Activated CD4-positive, alpha-beta memory T cell treated with anti-CD3 and anti-CD28 coated beads for 36 hours (primary cell): ENCODE data around the gene SFTPD. TPM values are rescaled to one million over a fixed set of nuclear protein-coding genes. Genes with fewer than 3 reads are reported as not detected.
A peak's percentile ranks its signal among the peaks of the same experiment; 100 is the strongest.
"Not testable (repeated sequence)": the region's sequence is repeated elsewhere in the genome, so short reads cannot be mapped to it uniquely, and the experiment has no call there.

Experiments used
- CTCF ChIA-PET: fragments of 350-600 bp; sonication (Branson Sonifier 250); formaldehyde crosslinking; loops from one replicate; lab custom pipeline; 2021; ENCODE audit warnings: antibody characterized with exemption, inconsistent platforms; lab: Charles Lee
- POLR2A ChIA-PET: fragments of 350-600 bp; sonication (Branson Sonifier 250); formaldehyde crosslinking; loops from one replicate; lab custom pipeline; 2021; ENCODE audit warnings: antibody characterized with exemption; lab: Charles Lee
- DNase-seq: peaks from one replicate; pipeline ENCODE4 v3.0.0-alpha.2; 2020
- H3K27ac Mint-ChIP-seq: one replicate; pipeline ENCODE4 v1.8.0; 2021; ENCODE audit warnings: mixed read lengths
- H3K27me3 Mint-ChIP-seq: one replicate; pipeline ENCODE4 v1.8.0; 2021; ENCODE audit warnings: mixed read lengths
- H3K36me3 Mint-ChIP-seq: one replicate; pipeline ENCODE4 v1.8.0; 2021; ENCODE audit warnings: mixed read lengths
- H3K4me1 Mint-ChIP-seq: one replicate; pipeline ENCODE4 v1.8.0; 2021; ENCODE audit warnings: low read depth, mixed read lengths
- H3K4me3 Mint-ChIP-seq: one replicate; pipeline ENCODE4 v1.8.0; 2021; ENCODE audit warnings: mild to moderate bottlenecking, mixed read lengths
- H3K9me3 Mint-ChIP-seq: one replicate; pipeline ENCODE4 v1.8.0; 2021; ENCODE audit warnings: mixed read lengths
- intact Hi-C: fragments of 100-400 bp; cut with micrococcal nuclease; formaldehyde crosslinking; loops from one replicate; pipeline ENCODE4 v1.15.1; 2023
- total RNA-seq, 2 experiments: library from RNA; stranded (reverse); gene quantifications; one replicate each; pipeline ENCODE4 v1.2.3, GENCODE V29; 2021

Gene SFTPD
- total RNA-seq, 2 experiments from 2014 or later, result 0.33 TPM; not detected in 1

DNA sequence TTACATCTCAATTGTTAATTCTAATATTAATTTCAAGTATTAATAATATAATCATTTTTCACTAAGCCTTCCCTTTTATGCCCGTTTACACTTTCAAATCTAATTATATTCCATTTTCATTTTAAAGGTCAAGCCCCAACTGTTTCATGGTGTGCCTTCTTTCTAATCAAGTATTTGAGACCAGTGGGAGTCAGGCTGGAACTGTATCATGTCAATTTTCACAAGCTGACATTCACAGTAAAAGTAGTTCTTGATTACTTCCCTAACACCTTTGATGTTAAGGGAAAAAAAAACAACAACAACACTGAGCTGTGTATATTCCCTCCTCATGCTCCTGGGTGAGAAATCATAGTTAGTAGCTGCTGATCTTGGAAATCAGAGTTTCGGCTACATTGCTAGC lies 38.1 kb downstream of the SFTPD start:
- CTCF ChIA-PET, result interaction anchor here (1.3 kb wide), 1 partner anchor 18 kb away, joined by 3 read pairs; no protein-coding TSS in a partner anchor
- Mint-ChIP-seq H3K4me1 (peaks cover under 1% of the 10 kb centered on the region), H3K4me3 (no peak overlapping the region), H3K9me3 (no peaks in the 10 kb centered on the region), H3K36me3 (no peaks in the 10 kb centered on the region), H3K27ac (no peak overlapping the region), H3K27me3 (peaks cover 17% of the 10 kb centered on the region)
- DNase-seq, result no peak
- POLR2A ChIA-PET, result no interaction called here
- intact Hi-C loops, result no loop called here

DNA sequence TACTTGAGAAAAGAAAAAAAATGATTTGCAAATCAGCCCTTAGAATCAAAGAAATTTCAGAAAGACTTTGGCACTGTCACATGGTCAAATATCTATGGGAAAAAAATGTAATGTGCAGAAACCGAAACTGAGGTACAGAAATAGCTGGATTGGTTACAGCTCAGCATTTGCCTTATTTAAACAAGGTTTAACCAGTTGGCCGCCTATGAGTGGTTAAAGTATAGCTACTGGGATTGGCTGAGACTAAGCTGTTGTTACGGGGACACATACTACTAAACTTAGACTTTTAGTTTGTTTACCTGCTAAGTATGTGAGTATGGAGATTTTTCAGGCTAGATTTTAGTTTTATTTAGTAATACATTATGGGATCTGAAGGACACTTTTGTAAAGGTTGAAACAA lies 38.6 kb downstream of the SFTPD start:
- no peak overlapping the region for H3K27ac Mint-ChIP-seq
- H3K4me3 Mint-ChIP-seq, result no peak overlapping the region
- POLR2A ChIA-PET, result no interaction called here
- DNase-seq, result no peak
- H3K4me1 Mint-ChIP-seq, result peaks cover 4% of the 10 kb centered on the region
- CTCF ChIA-PET, result interaction anchor here (1.3 kb wide), 1 partner anchor 19 kb away, joined by 3 read pairs; no protein-coding TSS in a partner anchor
- intact Hi-C loops, result no loop called here
- peaks cover 20% of the 10 kb centered on the region for H3K27me3 Mint-ChIP-seq
- no peaks in the 10 kb centered on the region for H3K9me3 Mint-ChIP-seq
- H3K36me3 Mint-ChIP-seq, result no peaks in the 10 kb centered on the region

DNA sequence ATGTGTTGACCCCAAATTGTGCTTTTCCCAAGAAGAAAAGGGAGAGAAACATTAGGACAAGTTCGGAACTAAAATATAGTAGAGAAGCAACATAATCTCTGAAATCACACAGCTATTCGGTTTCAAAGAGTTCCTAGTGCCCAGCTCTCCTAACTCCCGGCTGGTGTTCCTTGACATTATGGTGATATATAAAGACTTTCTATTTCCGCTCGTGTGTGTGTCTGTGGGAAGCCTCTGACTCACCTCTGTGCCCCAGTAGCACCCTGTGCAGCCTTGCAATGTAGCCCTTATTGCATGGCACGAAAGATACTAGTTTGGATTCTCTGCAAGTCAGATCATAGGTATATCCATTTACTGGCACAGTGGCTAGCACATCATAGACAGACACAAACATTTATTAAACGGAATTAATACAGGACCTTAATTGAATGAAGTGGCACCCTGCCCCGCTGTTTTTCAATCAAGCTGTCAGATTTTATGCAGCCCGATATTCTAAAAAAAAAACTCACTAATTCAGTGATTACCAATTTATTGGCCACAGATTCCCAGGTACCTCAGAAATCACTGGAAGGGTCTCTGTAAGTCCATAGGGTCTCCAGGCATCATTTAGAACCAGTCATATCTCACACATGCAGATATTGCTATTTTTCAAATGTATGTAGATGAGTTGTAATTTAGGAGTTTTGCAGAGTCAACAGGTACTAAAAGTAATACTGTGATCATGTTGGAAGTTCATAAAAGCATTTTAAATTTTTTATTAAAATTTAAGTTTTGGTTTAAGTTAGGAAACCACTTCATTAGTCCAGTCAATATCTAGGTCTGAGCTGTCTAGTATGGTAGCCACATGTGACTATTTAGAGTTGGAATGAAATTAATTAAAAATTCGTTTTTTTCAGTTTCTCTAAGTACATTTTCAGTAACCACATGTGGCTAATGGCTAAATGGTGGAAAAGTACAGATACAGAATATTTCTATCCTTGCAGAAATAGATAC lies 43.3 kb downstream of the SFTPD start:
- no peak overlapping the region for H3K27ac Mint-ChIP-seq
- H3K4me1 Mint-ChIP-seq, result peaks cover 14% of the 10 kb centered on the region
- intact Hi-C loops, result no loop called here
- POLR2A ChIA-PET, result no interaction called here
- CTCF ChIA-PET, result no interaction called here
- H3K9me3 Mint-ChIP-seq, result no peaks in the 10 kb centered on the region
- peak overlapping the region; percentile 81 for H3K4me3 Mint-ChIP-seq
- peak; percentile 38 for DNase-seq
- peaks cover 37% of the 10 kb centered on the region for H3K27me3 Mint-ChIP-seq
- no peaks in the 10 kb centered on the region for H3K36me3 Mint-ChIP-seq

DNA sequence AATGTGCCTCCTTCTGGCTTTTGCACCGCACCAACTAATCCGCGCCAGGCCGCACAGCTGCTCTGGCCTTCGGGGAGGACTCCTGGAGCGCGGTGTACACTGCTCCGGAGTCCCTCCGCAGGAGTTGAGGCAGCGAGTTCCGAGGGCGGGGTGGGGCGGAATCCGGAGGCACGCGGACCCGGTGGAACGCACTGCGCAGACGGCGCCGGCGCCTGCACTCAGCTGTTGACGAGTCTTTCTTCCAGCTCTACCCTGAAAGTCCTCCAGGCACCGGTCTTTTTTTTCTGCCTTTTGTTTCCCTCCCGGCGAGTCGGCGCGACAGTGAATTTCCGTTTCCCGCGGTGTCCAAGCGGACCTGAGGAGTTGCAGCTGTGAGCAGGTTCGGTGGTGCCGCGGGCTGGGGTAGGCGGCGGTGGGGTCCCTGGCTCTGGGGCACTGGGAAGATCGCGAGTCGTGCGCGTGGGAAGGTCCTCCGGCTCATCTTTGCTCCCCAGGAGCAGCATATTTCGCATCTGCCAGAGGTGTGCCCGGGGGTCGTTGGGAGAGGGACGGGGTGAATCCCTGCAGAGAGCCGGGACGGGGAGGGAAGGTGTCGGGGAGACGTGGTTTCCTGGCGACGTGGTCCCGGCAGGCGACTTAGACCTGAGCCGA lies 44.1 kb downstream of the SFTPD start:
- peak; percentile 69 for DNase-seq
- Mint-ChIP-seq H3K36me3 (no peaks in the 10 kb centered on the region), H3K27me3 (peaks cover 39% of the 10 kb centered on the region), H3K9me3 (no peaks in the 10 kb centered on the region), H3K27ac (no peak overlapping the region), H3K4me3 (peak overlapping the region; percentile 81), H3K4me1 (peaks cover 14% of the 10 kb centered on the region)
- intact Hi-C loops, result no loop called here
- POLR2A ChIA-PET, result no interaction called here
- CTCF ChIA-PET, result interaction anchor here (0.6 kb wide), 1 partner anchor 692 kb away, joined by 3 read pairs; no protein-coding TSS in a partner anchor

DNA sequence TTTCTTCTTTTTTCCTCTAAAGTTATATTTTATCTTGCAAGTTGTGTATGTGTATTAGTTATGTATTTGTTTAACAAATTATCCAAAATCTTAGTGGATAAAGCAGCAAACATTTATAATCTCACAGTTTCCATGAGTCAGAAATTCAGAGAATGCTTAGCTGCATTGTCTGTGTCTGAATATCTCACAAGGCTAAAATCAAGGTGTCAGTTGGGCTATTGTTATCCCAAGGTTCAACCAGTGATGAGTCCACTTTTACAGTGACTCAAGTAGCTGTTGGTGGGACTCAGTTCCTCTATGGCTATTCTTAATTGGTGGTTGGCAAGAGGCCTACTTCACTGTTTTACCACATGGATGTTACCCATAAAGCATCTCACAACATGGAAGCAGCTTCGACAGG lies 47.3 kb downstream of the SFTPD start:
- CTCF ChIA-PET, result not testable (repeated sequence)

DNA sequence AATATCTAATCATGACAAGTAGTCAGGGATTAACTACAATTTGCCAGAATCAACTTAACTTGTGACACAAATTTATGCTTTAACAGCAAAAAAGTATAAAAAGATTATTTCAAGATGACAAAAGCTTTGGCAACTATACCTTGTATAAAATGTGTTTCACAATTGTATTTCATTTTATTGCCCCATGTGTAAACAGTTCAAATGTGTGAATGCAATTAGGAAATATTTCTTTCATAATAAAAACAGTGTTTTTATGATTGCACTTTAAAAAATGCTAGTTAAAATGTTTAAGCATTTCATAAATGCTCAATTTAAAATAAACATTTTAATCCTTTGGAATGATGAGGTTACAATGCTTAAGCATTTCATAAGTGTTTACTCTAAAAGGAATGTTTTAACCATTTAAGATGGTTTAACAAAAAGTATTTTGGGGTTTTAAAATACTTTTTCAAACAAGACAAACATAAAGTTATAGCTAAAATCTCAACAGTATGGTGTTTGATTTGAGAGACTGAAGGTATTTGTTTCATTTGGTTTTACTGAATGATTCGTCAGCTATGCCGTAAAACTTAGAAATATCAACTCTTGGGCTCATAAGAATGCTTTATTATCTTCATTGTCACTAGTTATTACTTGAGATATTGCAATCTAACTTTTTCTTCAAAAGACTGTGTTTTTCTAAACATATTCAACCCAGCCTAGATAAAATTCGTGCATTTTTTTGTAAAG lies 50.1 kb downstream of the SFTPD start:
- H3K27ac Mint-ChIP-seq, result no peak overlapping the region
- no peak for DNase-seq
- peaks cover 25% of the 10 kb centered on the region for H3K27me3 Mint-ChIP-seq
- no peak overlapping the region for H3K4me3 Mint-ChIP-seq
- no peaks in the 10 kb centered on the region for H3K9me3 Mint-ChIP-seq
- H3K36me3 Mint-ChIP-seq, result no peaks in the 10 kb centered on the region
- CTCF ChIA-PET, result no interaction called here
- POLR2A ChIA-PET, result no interaction called here
- intact Hi-C loops, result no loop called here
- H3K4me1 Mint-ChIP-seq, result peaks cover under 1% of the 10 kb centered on the region

More for the DNA sequence above, 47.3 kb downstream of the SFTPD start:
- DNase-seq, intact Hi-C loops, H3K36me3 Mint-ChIP-seq, POLR2A ChIA-PET, H3K4me3 Mint-ChIP-seq, H3K9me3 Mint-ChIP-seq, H3K27ac Mint-ChIP-seq: not testable (repeated sequence)
- H3K27me3 Mint-ChIP-seq, result peaks cover 41% of the 10 kb centered on the region
- H3K4me1 Mint-ChIP-seq, result peaks cover 14% of the 10 kb centered on the region

DNA sequence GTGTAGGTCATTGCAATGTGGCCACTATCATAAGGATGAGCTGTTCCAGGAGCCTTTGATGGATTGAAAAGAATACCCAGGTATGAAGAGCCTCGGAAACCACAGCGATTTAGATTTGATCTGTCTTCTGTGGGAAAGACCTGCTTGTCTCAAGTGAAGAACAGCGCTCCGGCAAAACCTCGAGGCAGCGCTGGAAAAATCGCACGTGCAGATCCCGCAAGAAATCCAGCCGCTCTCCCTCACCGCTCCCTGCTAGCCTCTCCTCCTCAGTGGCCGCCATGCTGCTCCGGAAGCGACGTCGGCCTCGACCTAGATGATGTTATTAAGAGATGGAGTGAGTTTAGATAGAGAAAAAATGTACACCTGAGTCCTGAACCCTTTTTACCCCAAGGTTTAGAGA lies 56.0 kb downstream of the SFTPD start:
- H3K4me3 Mint-ChIP-seq, CTCF ChIA-PET, H3K36me3 Mint-ChIP-seq, H3K27ac Mint-ChIP-seq, H3K9me3 Mint-ChIP-seq, DNase-seq, intact Hi-C loops, H3K4me1 Mint-ChIP-seq, POLR2A ChIA-PET: not testable (repeated sequence)
- H3K27me3 Mint-ChIP-seq, result peaks cover 24% of the 10 kb centered on the region

DNA sequence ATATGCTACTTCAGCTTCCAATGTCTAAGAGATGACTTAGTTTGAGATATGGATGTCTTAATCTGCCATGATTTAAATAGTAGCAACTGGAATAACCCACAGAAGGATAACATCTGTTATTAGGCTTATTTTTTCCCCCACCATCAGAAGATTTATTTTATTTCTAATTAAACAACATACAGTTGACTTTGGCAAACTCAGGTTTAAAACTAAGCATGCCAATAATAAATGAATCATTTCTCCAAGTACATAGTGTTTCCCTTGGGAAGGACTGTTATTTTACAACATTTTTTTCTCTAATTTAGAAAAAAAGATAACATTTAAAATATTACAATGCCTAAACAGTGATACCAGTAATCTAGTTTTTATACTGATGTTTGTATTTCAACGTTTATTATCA lies 58.4 kb downstream of the SFTPD start:
- peaks cover 2% of the 10 kb centered on the region for H3K4me1 Mint-ChIP-seq
- intact Hi-C loops, result no loop called here
- ChIA-PET CTCF (no interaction called here), POLR2A (no interaction called here)
- DNase-seq, result no peak
- H3K36me3 Mint-ChIP-seq, result no peaks in the 10 kb centered on the region
- H3K27ac Mint-ChIP-seq, result no peak overlapping the region
- no peak overlapping the region for H3K4me3 Mint-ChIP-seq
- peaks cover 28% of the 10 kb centered on the region for H3K27me3 Mint-ChIP-seq
- H3K9me3 Mint-ChIP-seq, result no peaks in the 10 kb centered on the region

DNA sequence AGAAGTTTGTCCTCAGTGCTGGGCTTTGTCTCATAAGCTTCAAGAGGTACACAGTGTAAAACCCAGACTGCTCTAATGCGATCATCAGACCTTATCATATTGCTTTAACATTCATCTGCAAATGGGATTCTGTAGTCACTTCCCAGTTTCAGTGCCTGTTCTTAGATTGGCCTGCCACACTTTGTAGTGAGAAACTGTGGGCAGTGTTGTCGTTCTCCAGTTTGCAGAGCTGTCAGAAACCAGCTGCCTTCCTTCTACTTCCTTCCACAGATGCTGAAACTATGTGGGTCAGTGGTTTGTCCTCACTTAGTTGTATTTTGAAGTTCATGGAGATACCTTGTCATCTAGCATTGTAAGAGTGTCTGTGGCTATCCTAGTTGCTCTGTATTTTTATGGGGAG lies 59.9 kb downstream of the SFTPD start:
- H3K4me1 Mint-ChIP-seq, H3K27ac Mint-ChIP-seq, H3K36me3 Mint-ChIP-seq, POLR2A ChIA-PET, intact Hi-C loops, H3K4me3 Mint-ChIP-seq, CTCF ChIA-PET, H3K9me3 Mint-ChIP-seq, DNase-seq: not testable (repeated sequence)
- H3K27me3 Mint-ChIP-seq, result peaks cover 29% of the 10 kb centered on the region

Other genes starting within 250 kb of the SFTPD start
- under 1 TPM; 0.45 to 0.56 TPM for gene NUTM2B, start 245.9 kb downstream of the SFTPD start, total RNA-seq
- under 1 TPM in 1 of 2 experiments, not detected in 1; 0.12 TPM for gene NUTM2E, start 122.4 kb downstream of the SFTPD start, total RNA-seq
- gene TMEM254, start 129.6 kb upstream of the SFTPD start, total RNA-seq, result 10 to 100 TPM; 11.6 to 12.3 TPM
- gene PLAC9, start 183.6 kb upstream of the SFTPD start, total RNA-seq, result not detected